Activated CD8-positive, alpha-beta memory T cell treated with anti-CD3 and anti-CD28 coated beads, Interleukin-2, amount 50 U/mL, for 4 hours (primary cell): Measurements from ENCODE around the gene F8A1.
A peak's percentile ranks its signal among the peaks of the same experiment; 100 is the strongest.
"Not testable (repeated sequence)": the region's sequence is repeated elsewhere in the genome, so short reads cannot be mapped to it uniquely, and the experiment has no call there.

ENCODE experiments used
- DNase-seq: peaks from one replicate; pipeline ENCODE4 v3.0.0-alpha.2; 2020

The F8A1 gene

GRCh38 chrX:154886069-154886788, at the start of gene F8A1:
Gene F8A1 (plus strand): TSS chrX:154886355. CDS start chrX:154886375, 20 bp downstream.
- peak; percentile 25 for DNase-seq

- no peak for DNase-seq
Observed at GRCh38 chrX:154840856-154841255, 45.3 kb upstream of the F8A1 start.

GRCh38 chrX:154850957-154851611, 35.1 kb upstream of the F8A1 start:
- DNase-seq: no peak

GRCh38 chrX:154855256-154855655, 30.9 kb upstream of the F8A1 start:
- DNase-seq: no peak

- DNase-seq: not testable (repeated sequence)
Observed at GRCh38 chrX:154868522-154868921, 17.6 kb upstream of the F8A1 start.

- DNase-seq: no peak
Observed at GRCh38 chrX:154873329-154873728, 12.8 kb upstream of the F8A1 start.

- DNase-seq: not testable (repeated sequence)
Observed at GRCh38 chrX:154884069-154884468, 2.1 kb upstream of the F8A1 start.

- not testable (repeated sequence) for DNase-seq
Observed at GRCh38 chrX:154885057-154885456, 1.1 kb upstream of the F8A1 start.

- DNase-seq: peak; percentile 15
Observed at GRCh38 chrX:154885549-154885948, 606 bp upstream of the F8A1 start.

GRCh38 chrX:154886789-154887221, 650 bp downstream of the F8A1 start:
- DNase-seq: not testable (repeated sequence)

GRCh38 chrX:154890990-154891639, 5.0 kb downstream of the F8A1 start:
- DNase-seq: no peak

- DNase-seq: no peak
Observed at GRCh38 chrX:154892296-154892695, 6.1 kb downstream of the F8A1 start.

GRCh38 chrX:154900323-154900722, 14.2 kb downstream of the F8A1 start:
- DNase-seq: no peak

GRCh38 chrX:154902408-154902807, 16.3 kb downstream of the F8A1 start:
- DNase-seq: no peak

GRCh38 chrX:154908821-154909220, 22.7 kb downstream of the F8A1 start:
- DNase-seq: no peak

GRCh38 chrX:154910048-154910447, 23.9 kb downstream of the F8A1 start:
- not testable (repeated sequence) for DNase-seq

GRCh38 chrX:154910528-154910927, 24.4 kb downstream of the F8A1 start:
- DNase-seq: not testable (repeated sequence)

- no peak for DNase-seq
Observed at GRCh38 chrX:154914052-154914451, 27.9 kb downstream of the F8A1 start.

- no peak for DNase-seq
Observed at GRCh38 chrX:154918060-154918483, 31.9 kb downstream of the F8A1 start.

- DNase-seq: not testable (repeated sequence)
Observed at GRCh38 chrX:154924771-154925170, 38.6 kb downstream of the F8A1 start.
